NCI-H2196 treated with DMSO at 0.1 percent for 48 hours (cell line): ENCODE results near the gene ABCB8.

Source experiments
- DNase-seq: peaks from one replicate; lab custom pipeline; 2025; ENCODE audit not compliant: unreplicated experiment; lab: John Stamatoyannopoulos, UW

ABCB8 gene

DNA sequence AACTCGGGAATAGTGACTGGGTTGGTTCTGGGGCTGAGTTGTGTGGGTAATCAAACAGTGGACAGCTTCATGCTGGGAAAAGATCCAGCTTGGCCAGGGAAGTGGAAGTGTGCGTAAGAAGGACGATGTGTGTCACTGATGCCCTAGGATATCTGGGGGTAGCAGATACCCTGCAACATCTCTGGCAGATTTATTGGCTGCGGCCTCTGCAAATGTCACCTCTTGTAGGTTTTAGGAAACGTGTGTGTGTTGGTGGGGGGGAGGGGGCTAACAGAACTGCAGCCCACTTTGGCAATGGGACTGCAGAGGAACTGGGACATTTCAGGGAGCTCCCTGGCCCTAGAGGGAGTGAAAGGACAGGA lies 57.1 kb downstream of the ABCB8 start:
- no peak for DNase-seq

DNA sequence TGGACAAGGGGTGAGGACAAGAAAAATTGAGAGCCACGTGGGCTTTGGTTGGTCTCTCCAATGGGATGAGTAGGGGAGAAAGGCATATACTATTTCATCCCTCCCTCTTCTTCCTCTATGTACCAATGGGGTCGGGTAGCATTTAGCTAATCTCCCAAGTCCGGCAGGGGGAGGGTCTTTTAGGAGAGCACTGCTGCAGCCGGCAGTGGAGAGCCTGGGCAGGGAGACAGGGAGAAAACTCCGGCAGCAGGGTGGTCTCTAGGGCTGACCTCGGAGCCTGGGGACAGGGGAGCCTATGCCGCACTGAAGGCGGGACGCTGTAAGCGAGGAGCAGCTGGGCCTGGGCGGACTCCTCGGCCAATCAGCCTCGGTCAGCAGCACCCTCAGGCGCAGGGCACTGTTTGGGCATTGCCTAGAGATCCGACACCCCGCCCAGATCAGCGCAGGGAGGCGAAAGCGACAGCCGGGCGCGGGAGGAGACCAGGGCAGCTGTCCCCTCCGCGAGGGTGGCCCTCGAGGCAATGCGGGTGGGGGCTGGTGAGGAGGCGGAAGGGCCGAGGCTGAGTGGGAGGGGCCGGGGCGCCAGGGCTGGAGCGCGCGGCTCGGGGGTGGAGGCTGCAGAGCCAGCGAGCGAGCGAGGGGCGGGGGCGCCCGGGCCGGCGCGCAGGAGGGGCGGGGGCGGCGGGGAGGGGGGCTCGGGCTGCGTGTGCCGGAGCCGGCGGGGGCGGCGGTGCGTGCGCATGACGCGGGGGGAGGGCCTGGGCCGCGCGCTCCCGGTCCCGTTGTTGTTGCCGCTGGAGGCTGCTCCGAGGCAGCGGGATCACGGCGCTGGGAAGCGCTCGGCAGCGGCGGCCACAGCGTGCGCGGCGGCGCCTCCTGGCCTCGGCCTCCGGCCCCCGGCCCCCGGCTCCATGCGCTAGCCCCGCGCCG lies 57.7 kb downstream of the ABCB8 start, which contains the start of gene AGAP3:
TSS of gene AGAP3 (plus strand) at position 785 of the 930 bp plus-strand sequence. CDS start 267 bp downstream, outside the sequence.
- peak; percentile 53 for DNase-seq

DNA sequence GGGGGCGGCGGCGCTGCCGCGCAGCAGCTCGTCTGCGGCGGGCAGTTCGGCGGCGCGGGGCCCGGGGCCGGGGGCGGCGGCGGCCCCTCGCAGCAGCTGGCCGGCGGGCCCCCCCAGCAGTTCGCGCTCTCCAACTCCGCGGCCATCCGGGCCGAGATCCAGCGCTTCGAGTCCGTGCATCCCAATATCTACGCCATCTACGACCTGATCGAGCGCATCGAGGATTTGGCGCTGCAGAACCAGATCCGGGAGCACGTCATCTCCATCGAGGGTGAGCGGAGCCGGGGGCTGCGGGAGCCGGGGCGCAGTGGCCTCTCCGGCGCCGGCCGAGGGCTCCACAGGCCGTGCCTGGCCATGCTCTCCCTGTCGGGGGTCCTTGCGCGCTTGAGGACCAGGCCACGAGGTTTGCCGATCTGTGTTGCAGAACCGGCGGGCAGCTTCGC lies 58.6 kb downstream of the ABCB8 start:
- no peak for DNase-seq

DNA sequence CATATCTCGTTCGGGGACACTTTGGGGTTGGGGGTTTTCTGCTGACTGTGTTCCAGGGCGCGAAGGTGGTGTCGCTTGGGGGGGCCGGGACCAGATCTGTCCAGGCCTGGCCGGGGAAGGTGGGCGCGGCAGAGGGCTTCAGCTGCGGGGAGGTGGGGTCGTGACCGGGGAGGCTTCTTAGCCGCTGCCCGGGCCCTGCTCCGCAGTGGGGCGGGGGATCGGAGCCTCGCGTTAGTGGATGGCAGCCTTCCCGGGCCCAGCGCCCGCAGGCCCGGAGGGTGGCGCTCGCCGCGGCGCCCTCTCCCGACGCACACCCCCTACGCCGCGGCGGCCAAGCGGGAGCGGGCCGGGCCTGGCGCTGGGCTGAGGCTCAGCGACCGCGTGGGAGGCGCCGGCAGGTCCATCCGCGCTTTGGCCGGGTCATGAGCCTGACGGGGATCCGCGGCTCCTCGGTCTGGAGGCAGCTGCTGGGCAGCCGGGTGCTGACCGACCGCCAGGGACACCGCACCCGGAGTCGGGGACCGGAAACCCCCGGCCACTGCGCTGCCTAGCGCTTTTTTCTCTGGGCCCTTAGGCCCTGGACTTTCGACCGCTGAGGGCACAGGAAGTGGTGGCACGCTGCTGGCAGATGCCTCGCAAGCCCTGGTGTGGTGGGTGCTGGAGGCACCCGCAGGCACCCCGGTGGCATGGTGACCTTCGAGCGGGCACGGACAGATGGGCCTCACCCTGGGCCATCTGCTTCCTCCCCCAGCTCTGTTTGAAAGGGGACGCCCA lies 59.2 kb downstream of the ABCB8 start:
- DNase-seq: no peak

DNA sequence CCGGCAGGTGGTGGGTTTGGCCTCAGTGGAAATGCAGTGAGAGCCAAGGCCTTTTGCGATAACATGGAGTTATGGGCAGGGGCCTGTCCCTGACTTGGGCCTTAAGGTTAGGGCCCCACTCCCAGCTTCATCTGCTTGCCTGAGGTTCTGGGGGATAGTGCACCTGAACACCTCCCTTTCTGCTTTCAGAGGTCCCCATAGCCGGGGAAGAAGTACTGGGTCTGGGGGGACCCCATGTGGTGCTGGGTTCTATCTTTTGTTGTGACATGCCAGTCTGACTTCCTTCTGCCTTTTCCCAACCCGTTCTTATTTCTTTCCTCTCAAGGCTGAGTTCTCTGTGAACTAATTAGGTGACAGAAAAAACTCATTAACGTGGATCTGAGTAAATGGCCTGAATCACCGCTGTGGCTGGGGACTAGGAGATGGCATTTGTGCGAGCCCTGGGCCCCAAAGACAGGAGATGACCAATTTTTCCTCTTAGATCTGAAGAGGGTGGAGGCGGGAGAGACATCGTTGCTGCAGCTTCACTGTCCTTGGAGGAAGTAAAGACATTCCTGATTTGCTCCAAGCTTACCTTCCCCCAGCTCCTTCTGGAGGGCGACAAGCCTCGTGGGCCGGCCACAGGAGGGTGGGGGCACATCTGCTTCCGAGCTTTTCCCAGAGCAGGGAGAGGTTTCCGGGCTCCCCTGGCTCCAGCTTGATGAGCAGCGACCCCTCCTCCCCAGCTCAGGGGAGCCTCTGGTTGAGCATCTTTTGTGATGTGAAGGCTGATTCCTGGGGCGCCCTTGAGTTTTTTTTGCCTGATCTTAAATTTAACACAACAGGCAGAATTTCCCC lies 60.0 kb downstream of the ABCB8 start:
- DNase-seq: no peak

DNA sequence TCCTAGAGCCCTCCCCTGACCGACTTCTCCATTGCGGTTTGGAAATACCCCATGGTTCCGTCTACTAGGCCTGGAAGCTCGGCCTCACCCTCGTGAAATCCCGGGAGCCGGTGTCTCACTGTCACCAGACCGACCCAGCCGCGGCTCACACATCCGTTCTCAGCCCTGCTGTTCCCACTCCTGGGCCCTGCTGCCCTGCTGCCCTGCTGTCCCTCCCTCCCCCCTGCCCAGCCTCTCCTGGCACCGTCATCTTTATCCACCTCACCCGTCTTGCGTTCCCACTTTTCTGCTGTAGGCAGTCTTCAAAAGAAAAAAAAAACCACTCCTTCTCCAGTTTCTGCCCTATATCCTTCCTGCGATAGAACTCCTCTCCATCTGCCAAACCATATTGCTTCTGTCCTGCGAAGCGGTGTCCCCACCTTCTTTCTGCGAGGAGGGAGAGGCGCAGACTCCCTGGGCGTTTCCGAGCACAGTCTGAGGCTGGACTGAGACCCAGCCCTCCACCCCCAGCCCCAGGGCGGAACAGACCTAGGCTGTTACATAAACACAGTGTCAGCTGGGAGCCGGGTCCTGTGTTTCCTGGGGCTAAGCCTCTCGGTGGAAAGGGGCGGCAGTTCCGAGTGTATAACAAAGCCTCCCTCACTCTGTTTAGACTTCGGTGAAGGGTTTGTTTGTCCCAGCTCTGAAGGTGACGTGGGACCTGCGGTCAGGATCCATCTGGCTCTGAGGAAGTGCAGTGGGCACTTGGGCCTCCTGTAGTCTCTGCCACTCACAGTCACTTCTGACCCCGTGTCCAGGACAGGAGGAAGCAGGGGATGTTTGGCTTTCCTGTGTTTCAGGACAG lies 60.8 kb downstream of the ABCB8 start:
- no peak for DNase-seq

DNA sequence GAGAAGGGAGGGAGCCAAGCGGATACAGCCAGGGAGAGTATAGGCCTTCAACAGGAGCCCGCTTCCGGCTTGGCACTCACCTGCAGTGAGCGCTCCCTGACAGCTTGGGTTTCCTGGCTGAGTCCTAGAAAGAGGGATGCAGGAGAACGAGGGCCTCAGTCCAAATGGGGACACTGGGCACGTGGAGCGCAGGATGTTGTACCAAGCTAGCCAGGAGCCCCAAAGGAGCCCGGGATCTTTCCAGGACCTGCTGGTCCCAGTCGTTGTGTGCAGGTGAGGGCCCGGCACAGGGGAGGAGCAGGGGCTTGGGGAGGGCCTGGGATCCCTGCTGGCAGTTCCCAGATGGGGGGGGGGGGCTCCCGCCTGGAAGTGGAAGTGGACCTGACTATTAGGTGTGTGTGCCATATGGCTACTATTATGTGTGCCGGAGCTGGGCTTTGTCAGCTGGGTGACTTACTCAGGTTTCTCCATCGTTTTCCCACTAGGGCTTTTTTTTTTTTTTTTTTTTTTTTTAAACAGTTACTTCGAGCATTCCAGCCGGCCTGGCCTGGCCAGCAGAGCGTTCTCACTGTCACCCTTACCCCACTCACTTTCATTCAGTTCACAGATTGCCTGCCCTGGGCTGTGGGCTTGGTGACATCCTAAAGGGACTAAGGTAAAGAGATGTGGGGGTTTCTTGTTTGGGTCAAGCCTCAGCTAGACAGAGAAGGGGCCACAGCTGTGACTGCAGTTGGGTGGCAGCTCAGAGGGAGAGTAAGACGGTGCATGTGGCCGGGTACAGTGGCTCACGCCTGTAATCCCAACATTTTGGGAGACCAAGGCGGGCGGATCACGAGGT lies 61.9 kb downstream of the ABCB8 start:
- DNase-seq: no peak

DNA sequence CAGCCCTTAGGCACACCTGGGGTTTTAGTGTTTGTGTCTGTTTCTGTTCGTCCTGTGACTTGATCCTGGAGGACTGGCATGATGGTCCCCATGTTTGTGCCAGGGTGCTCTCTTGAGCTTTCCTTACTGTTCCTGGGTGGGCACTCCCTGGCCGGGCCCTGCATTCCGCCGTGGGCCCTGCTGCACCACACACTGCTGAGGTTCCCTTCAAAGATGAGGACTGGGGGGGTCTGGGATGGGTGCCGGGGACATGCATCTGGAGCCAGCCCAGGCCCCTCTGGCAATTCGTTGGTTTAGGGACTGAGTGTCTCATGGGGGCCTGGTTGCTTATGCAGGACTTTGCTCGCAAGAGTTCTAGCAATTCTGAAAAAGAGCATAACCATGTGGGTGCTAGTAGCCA lies 62.8 kb downstream of the ABCB8 start:
- no peak for DNase-seq

DNA sequence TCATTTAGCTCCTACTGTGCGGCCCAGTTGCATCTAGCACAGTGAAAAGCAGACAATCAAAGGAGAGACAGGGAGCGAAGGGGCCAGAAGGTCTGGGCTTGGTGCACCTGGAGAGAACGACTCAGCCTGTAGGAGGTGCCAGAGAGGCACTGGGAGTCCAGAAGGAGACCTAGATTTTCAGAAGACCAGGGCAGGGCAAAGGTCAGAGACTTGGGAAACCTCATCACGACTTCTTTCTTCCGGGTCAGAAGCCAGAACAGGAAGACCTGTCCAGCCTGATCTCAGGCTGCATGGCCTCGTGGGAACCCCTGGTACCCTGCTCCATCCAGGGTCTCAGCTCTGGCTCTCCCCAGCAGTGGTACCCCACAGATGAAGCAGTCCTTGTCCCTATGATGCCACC lies 63.2 kb downstream of the ABCB8 start:
- no peak for DNase-seq

DNA sequence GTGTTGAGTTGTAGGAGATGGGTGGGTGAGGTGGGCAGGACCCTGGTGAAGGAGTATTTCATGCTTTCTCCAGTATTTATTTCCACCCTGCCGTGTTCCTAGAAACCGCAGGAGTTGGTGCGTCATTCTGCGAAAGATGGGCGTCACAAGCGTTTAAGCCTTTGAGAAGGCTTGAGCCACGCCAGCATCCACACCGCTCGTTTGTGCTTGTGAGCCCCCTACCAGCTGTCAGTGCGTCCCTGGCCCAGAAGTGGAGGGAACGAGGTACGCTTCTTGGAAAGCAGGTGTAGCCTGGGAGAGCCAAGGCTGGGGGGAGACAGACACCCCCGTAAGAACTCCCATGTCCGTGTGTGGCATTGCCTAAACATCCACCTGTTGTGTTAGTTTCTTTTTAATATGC lies 63.7 kb downstream of the ABCB8 start:
- no peak for DNase-seq

DNA sequence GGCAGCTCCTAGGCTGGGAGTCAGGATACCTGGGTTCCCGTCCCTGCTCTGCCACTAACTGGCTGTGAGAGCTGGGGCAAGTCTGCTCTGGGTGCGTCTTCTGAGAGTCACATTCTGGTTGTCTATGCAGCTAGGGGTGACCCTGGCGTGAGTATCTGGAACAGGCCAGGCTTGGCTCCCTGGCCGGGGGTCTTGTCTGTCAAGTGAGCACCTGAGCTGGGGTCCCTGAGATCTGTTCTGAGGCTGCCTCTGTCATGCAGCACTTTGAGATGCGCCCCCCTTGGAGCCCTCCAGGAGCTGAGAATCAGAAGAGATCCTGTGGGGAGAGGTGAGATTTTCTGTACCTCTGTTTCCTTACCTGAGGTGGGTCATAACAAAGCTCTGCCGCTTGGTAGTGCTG lies 65.5 kb downstream of the ABCB8 start:
- no peak for DNase-seq

DNA sequence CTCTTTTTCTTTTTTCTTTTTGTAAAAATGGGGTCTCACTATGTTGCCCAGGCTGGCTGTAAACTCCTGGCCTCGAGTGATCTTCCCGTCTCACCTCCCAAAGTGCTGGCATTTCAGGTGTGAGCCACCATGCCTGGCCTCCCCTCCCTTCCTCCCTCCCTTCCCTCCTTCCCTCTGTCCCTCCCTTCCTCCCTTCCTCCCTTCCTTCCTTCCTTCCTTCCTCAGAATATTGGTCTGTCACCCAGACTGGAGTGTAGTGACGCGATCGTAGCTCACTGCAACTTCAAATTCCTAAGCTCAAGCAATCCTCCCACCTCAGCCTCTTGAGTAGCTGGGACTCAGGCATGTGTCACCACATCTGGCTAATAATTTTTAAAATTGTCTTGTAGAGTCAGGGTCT lies 66.4 kb downstream of the ABCB8 start:
- no peak for DNase-seq

DNA sequence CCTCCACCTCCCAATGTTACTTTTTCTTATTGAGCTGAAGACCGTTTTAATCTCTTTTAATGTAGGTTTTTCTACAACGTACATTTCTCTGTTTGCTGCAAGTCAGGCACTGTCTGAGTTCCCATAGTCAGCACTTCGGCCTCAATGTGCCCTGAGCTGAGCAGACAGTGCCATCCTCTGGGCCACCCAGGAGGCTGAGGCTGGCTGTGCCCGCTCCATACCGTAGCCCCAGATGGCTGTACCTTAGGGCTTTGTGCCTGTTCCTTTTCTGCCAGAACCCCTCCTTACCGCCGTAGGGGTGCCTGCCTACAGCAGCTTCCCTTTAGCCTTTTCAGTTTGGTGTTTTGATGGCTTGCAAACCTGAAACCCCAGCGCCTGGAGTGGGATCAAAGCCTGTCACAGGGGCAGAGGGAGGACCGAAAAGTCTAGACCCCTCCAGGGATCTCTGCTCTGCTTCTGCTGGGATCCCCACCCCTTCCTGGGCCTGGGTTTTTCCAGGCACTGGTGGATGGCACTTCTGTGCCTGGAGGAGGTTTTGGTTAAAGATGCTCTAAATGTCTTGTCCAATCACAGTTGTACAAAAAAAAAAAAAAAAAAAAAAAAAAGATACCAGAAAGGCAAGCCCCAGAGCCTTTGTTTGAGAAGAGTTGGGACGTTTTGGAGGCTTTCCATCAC lies 67.0 kb downstream of the ABCB8 start:
- no peak for DNase-seq

DNA sequence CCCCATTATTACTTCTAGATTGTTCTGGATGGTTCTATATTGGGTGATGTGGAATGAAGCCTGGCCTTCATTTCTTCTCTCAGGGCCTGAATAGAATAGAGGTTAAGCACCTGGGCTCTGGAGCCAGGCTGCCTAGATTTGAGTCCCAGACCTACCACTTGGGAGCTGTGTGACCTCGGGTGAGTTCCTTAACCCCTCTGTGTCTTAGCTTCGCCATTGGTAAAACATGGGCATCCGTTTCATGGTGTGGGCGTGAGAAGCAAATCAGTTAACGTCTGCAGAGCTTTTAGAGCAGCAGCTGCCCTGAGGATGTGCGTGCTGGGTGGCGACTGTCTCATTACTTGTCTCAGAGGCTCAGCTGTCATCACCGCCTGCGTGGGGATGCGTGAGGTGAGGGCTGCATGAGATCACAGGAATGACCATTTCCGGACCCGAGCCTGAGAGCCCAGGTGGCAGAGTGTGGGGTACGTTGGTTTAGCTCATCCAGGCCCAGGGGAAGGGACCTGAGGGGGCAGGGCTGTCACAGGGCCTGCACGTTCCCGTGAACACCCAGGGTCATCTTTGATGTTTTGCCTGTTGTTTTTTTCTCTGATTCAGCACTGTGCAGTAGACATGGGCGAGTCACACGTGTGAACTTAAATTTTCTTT lies 67.7 kb downstream of the ABCB8 start:
- no peak for DNase-seq
